H1 (cell line): ENCODE data around the gene CMTM3. TPM values are rescaled to one million over a fixed set of nuclear protein-coding genes. Genes with fewer than 3 reads are reported as not detected.

Source experiments
- CTCF ChIA-PET: fragments of 300-600 bp; sonication (Branson Sonifier 250); formaldehyde crosslinking; loops from one replicate; lab custom pipeline; 2021; ENCODE audit not compliant: partially characterized antibody; lab: Charles Lee
- POLR2A ChIA-PET: fragments of 300-600 bp; sonication (Branson Sonifier 250); formaldehyde crosslinking; loops from one replicate; lab custom pipeline; 2021; ENCODE audit warnings: inconsistent platforms; ENCODE audit not compliant: partially characterized antibody; lab: Charles Lee
- DNase-seq, 2 experiments: peaks; one replicate each; pipeline versions ENCODE4 v3.0.0 to v3.0.0-alpha.2; 2010 to 2022; ENCODE audit warnings: low spot score in 2 of 2, low read depth in 1 of 2, mixed read lengths in 1 of 2
- FAIRE-seq: peaks from 2 replicates; lab custom pipeline; 2011; peaks lifted over from hg19 to GRCh38; lab: Jason Lieb, UNC
- H2AFZ ChIP-seq: 2 replicates; pipeline ENCODE4 v1.8.1; 2012; ENCODE audit warnings: low read length, inconsistent platforms
- H2AK5ac ChIP-seq: 2 replicates; pipeline ENCODE4 v1.6.1; 2013; ENCODE audit warnings: low read depth, low read length
- H2BK120ac ChIP-seq: replicated peaks from 2 replicates; pipeline ENCODE3; 2013; ENCODE audit warnings: low read depth, low read length, inconsistent platforms
- H2BK12ac ChIP-seq: 2 replicates; pipeline ENCODE4 v1.6.1; 2013; ENCODE audit warnings: low read depth, low read length
- H2BK15ac ChIP-seq: 2 replicates; pipeline ENCODE4 v1.6.1; 2013; ENCODE audit warnings: low read length
- H2BK20ac ChIP-seq: 2 replicates; pipeline ENCODE4 v1.6.1; 2013; ENCODE audit warnings: low read length
- H2BK5ac ChIP-seq: 2 replicates; pipeline ENCODE4 v1.6.1; 2013; ENCODE audit warnings: low read depth, low read length
- H3K14ac ChIP-seq: 2 replicates; pipeline ENCODE4 v1.6.1; 2013; ENCODE audit warnings: inconsistent platforms; ENCODE audit not compliant: insufficient read length
- H3K18ac ChIP-seq: 2 replicates; pipeline ENCODE4 v1.6.1; 2013; ENCODE audit warnings: low read length; ENCODE audit errors: extremely low read depth
- H3K23ac ChIP-seq: 2 replicates; pipeline ENCODE4 v1.6.1; 2013; ENCODE audit warnings: inconsistent platforms; ENCODE audit not compliant: insufficient read length
- H3K23me2 ChIP-seq: 2 replicates; pipeline ENCODE4 v1.6.1; 2013; ENCODE audit warnings: low read depth, low read length
- H3K27ac ChIP-seq: 2 replicates; pipeline ENCODE4 v1.6.1; 2011; ENCODE audit warnings: low read depth, low read length, inconsistent platforms
- H3K27me3 ChIP-seq, 4 experiments: replicated peaks in 1 of 4; 1 replicate in 1 of 4; 2 replicates in 3 of 4; pipeline versions ENCODE4 v1.6.1 to v1.8.1; 2011 to 2013; ENCODE audit warnings: low read length in 3 of 4, mild to moderate bottlenecking in 3 of 4, inconsistent platforms in 2 of 4, mixed read lengths in 2 of 4, moderate library complexity in 1 of 4; ENCODE audit not compliant: control insufficient read depth in 3 of 4, insufficient read depth in 3 of 4; ENCODE audit errors: extremely low read depth in 1 of 4
- H3K36me3 ChIP-seq, 4 experiments: 2 replicates each; pipeline versions ENCODE4 v1.6.1 to v1.8.1; 2011 to 2013; ENCODE audit warnings: mild to moderate bottlenecking in 4 of 4, low read length in 3 of 4, moderate library complexity in 2 of 4, control low read depth in 1 of 4, inconsistent platforms in 1 of 4; ENCODE audit not compliant: insufficient read depth in 4 of 4, control insufficient read depth in 2 of 4
- H3K4ac ChIP-seq: replicated peaks from 2 replicates; pipeline ENCODE3; 2013; ENCODE audit warnings: low read length, low read depth, mixed read lengths, inconsistent platforms; ENCODE audit not compliant: insufficient read length
- H3K4me1 ChIP-seq, 4 experiments: replicated peaks in 1 of 4; 1 replicate in 1 of 4; 2 replicates in 3 of 4; pipeline versions ENCODE4 v1.6.1 to v1.8.1; 2011 to 2013; ENCODE audit warnings: low read length in 3 of 4, inconsistent platforms in 2 of 4, mixed read lengths in 1 of 4; ENCODE audit not compliant: insufficient read depth in 4 of 4, control insufficient read depth in 3 of 4
- H3K4me2 ChIP-seq, 2 experiments: 2 replicates each; pipeline versions ENCODE4 v1.6.1 to v1.8.1; 2011 to 2013; ENCODE audit warnings: low read depth in 2 of 2, low read length in 2 of 2, control low read depth in 1 of 2, inconsistent platforms in 1 of 2, mild to moderate bottlenecking in 1 of 2; ENCODE audit not compliant: insufficient read depth in 1 of 2
- H3K4me3 ChIP-seq, 4 experiments: fragments of 200-600, 300-600 bp in 1 of 4; sonication (generic), shearing (Covaris generic), sonication (Bioruptor Twin) in 1 of 4; 2 replicates each; pipeline versions ENCODE4 v1.5.1 to v1.8.1; 2011 to 2016; ENCODE audit warnings: low read length in 4 of 4, low read depth in 3 of 4, control low read depth in 2 of 4, inconsistent platforms in 2 of 4, mild to moderate bottlenecking in 2 of 4, mixed read lengths in 1 of 4, moderate library complexity in 1 of 4; ENCODE audit not compliant: insufficient read depth in 2 of 4; ENCODE audit errors: extremely low read depth in 1 of 4
- H3K56ac ChIP-seq: replicated peaks from 2 replicates; pipeline ENCODE3; 2013; ENCODE audit warnings: low read depth, mild to moderate bottlenecking, mixed read lengths, low read length, inconsistent platforms; ENCODE audit not compliant: insufficient read length
- H3K79me1 ChIP-seq: 2 replicates; pipeline ENCODE4 v1.6.1; 2013; ENCODE audit warnings: low read depth, low read length, control low read depth
- H3K79me2 ChIP-seq, 2 experiments: 2 replicates each; pipeline versions ENCODE4 v1.6.1 to v1.8.1; 2012 to 2013; ENCODE audit warnings: low read length in 2 of 2, mild to moderate bottlenecking in 2 of 2, inconsistent platforms in 1 of 2; ENCODE audit not compliant: insufficient read depth in 2 of 2, control insufficient read depth in 1 of 2
- H3K9ac ChIP-seq, 4 experiments: replicated peaks in 1 of 4; 1 replicate in 1 of 4; 2 replicates in 3 of 4; pipeline versions ENCODE4 v1.6.1 to v1.8.1; 2011 to 2013; ENCODE audit warnings: low read depth in 3 of 4, low read length in 3 of 4, control low read depth in 2 of 4, mild to moderate bottlenecking in 2 of 4, moderate library complexity in 2 of 4, inconsistent platforms in 1 of 4; ENCODE audit errors: extremely low read depth in 1 of 4
- H3K9me3 ChIP-seq, 2 experiments: 2 replicates each; pipeline versions ENCODE4 v1.6.1 to v1.8.1; 2012 to 2013; ENCODE audit warnings: mild to moderate bottlenecking in 2 of 2, moderate library complexity in 2 of 2, control low read depth in 1 of 2, inconsistent platforms in 1 of 2, low read depth in 1 of 2, low read length in 1 of 2, mixed read lengths in 1 of 2; ENCODE audit not compliant: insufficient read depth in 2 of 2
- H4K20me1 ChIP-seq, 2 experiments: replicated peaks in 1 of 2; 2 replicates each; pipeline versions ENCODE3 to v1.8.1; 2011 to 2013; ENCODE audit warnings: inconsistent platforms in 2 of 2, low read length in 2 of 2, mild to moderate bottlenecking in 1 of 2; ENCODE audit not compliant: insufficient read depth in 2 of 2, control insufficient read depth in 1 of 2
- H4K5ac ChIP-seq: 2 replicates; pipeline ENCODE4 v1.6.1; 2013; ENCODE audit warnings: low read length, low read depth, mixed read lengths, inconsistent platforms; ENCODE audit not compliant: insufficient read length
- H4K8ac ChIP-seq: 2 replicates; pipeline ENCODE4 v1.8.0; 2013; ENCODE audit warnings: mild to moderate bottlenecking, moderate library complexity, low read length, inconsistent platforms; ENCODE audit not compliant: insufficient read depth; ENCODE audit errors: extremely low read depth
- H4K91ac ChIP-seq: replicated peaks from 2 replicates; pipeline ENCODE3; 2013; ENCODE audit warnings: low read length, mixed read lengths, inconsistent platforms; ENCODE audit not compliant: insufficient read length
- CBX8 ChIP-seq: fragments of 300-800, 300-1000 bp; sonication (generic); IDR thresholded peaks from 2 replicates; pipeline ENCODE4 v1.7.1; 2016; ENCODE audit warnings: low read depth, low read length, borderline replicate concordance
- CTCF ChIP-seq, 3 experiments: IDR thresholded peaks; 1 replicate in 2 of 3; 2 replicates in 1 of 3; pipeline versions ENCODE4 v1.5.1 to v1.6.1; 2011; ENCODE audit warnings: low read length in 3 of 3, mild to moderate bottlenecking in 3 of 3, inconsistent platforms in 2 of 3, low read depth in 1 of 3, moderate library complexity in 1 of 3; ENCODE audit not compliant: insufficient read depth in 1 of 3; ENCODE audit errors: control extremely low read depth in 1 of 3
- EGR1 ChIP-seq: IDR thresholded peaks from 2 replicates; pipeline ENCODE4 v1.6.1; 2011; ENCODE audit warnings: low read depth, low read length, borderline replicate concordance
- JUN ChIP-seq: IDR thresholded peaks from 2 replicates; pipeline ENCODE4 v1.6.1; 2011; ENCODE audit warnings: low read depth, mild to moderate bottlenecking, improper control_type of control experiment, low read length
- NANOG ChIP-seq: IDR thresholded peaks from 2 replicates; pipeline ENCODE4 v1.6.1; 2011; ENCODE audit warnings: low read length, low read depth, mild to moderate bottlenecking, inconsistent platforms; ENCODE audit not compliant: insufficient read depth, poor library complexity, severe bottlenecking
- NRF1 ChIP-seq: IDR thresholded peaks from 2 replicates; pipeline ENCODE4 v1.6.1; 2011; ENCODE audit warnings: mild to moderate bottlenecking, low read depth, low read length, improper control_type of control experiment
- SAP30 ChIP-seq: fragments of 300-600 bp; sonication (generic); IDR thresholded peaks from 2 replicates; pipeline ENCODE4 v1.7.1; 2012; ENCODE audit warnings: low read length, moderate library complexity, mild to moderate bottlenecking, inconsistent platforms; ENCODE audit not compliant: insufficient read depth, insufficient replicate concordance
- SIRT6 ChIP-seq: IDR thresholded peaks from one replicate; pipeline ENCODE4 v1.7.1; 2012; ENCODE audit warnings: low read length, inconsistent platforms
- SP1 ChIP-seq: IDR thresholded peaks from 2 replicates; pipeline ENCODE4 v1.6.1; 2011; ENCODE audit warnings: low read depth, low read length
- SP4 ChIP-seq: IDR thresholded peaks from 2 replicates; pipeline ENCODE4 v1.6.1; 2012; ENCODE audit warnings: low read length, inconsistent platforms
- TAF7 ChIP-seq: optimal IDR thresholded peaks from 2 replicates; pipeline ENCODE3; 2011; ENCODE audit warnings: low read depth, mild to moderate bottlenecking, inconsistent platforms, low read length, moderate library complexity, borderline replicate concordance
- YY1 ChIP-seq: IDR thresholded peaks from 2 replicates; pipeline ENCODE4 v1.6.1; 2011; ENCODE audit warnings: low read depth, mild to moderate bottlenecking, low read length
- WGBS, 2 experiments: shearing (Covaris generic) in 1 of 2; methylation state at CpG; one replicate each; pipeline versions ENCODE4 v1.1.6 to v1.1.7; 2013 to 2015; ENCODE audit warnings: low lambda C conversion rate in 2 of 2, mixed read lengths in 2 of 2, inconsistent platforms in 1 of 2, low coverage in 1 of 2, missing lambda C conversion rate in 1 of 2; ENCODE audit not compliant: insufficient replicate concordance in 2 of 2, insufficient coverage in 1 of 2, insufficient read length in 1 of 2; ENCODE audit errors: extremely low coverage in 1 of 2, missing lambda C conversion rate in 1 of 2; 5-methylcytosine and 5-hydroxymethylcytosine counted together
- polyA plus RNA-seq, 7 experiments: library from polyadenylated mRNA; depleted of rRNA in 3 of 7; stranded (reverse) in 5 of 7; unstranded in 2 of 7; fragments of >200 nt in 5 of 7; fragments of 200-250 nt in 2 of 7; gene quantifications; 1 replicate in 5 of 7; 2 replicates in 1 of 7; 4 replicates in 1 of 7; pipeline versions ENCODE4 v1.2.1 to v1.2.3, GENCODE V29; 2011 to 2013; ENCODE audit warnings: missing spikeins in 2 of 7, mixed read lengths in 2 of 7
- total RNA-seq: library from RNA; stranded (reverse); fragmentation: NEBNext Ultra II Directional; extraction: Animal tissue kit (Norgen Biotek cat#: 25700); gene quantifications from 2 replicates; pipeline ENCODE4 v1.2.1, GENCODE V29; 2021

CMTM3 gene
- total and polyA plus RNA-seq, 2 of the 8 experiments (the other 6 are each of a cell fraction or from before 2014, with no cell fraction given) = 24.7 to 24.8 TPM

GRCh38 chr16:66591018-66591417 lies 13.5 kb upstream of the CMTM3 start:
- ChIA-PET CTCF (interaction anchor here (0.6 to 2.5 kb wide), 11 partner anchors 11 to 185 kb away, joined by 3 to 30 read pairs (median 4); partner anchors contain the start of genes CMTM2 and CMTM3), POLR2A (no interaction called here)
- Histone ChIP-seq H3K4me3 (no peak overlapping the region), H4K8ac (no peak overlapping the region), H2BK20ac (no peak overlapping the region), H3K14ac (no peak overlapping the region), H2BK5ac (no peak overlapping the region), H3K36me3 (no peaks in the 10 kb centered on the region), H3K4ac (no peak overlapping the region), H2AK5ac (no peak overlapping the region), H3K9ac (no peak overlapping the region), H2AFZ (no peak overlapping the region), H2BK12ac (no peak overlapping the region), H2BK120ac (no peak overlapping the region), H4K20me1 (no peaks in the 10 kb centered on the region), H3K79me2 (no peaks in the 10 kb centered on the region), H3K4me1 (no peaks in the 10 kb centered on the region), H3K27ac (no peak overlapping the region), H2BK15ac (no peak overlapping the region), H3K27me3 (no peaks in the 10 kb centered on the region), H4K5ac (no peak overlapping the region), H3K23me2 (no peaks in the 10 kb centered on the region), H3K9me3 (no peaks in the 10 kb centered on the region), H3K23ac (no peak overlapping the region), H4K91ac (no peak overlapping the region), H3K56ac (no peak overlapping the region), H3K4me2 (no peak overlapping the region), H3K79me1 (no peaks in the 10 kb centered on the region), H3K18ac (no peak overlapping the region)
- WGBS, 2 experiments = 86% methylated on average over 4 of the region's 4 CpGs; no CpG with 5 or more reads in 1 of the 2 experiments
- DNase-seq (no peak), FAIRE-seq (no peak)
- no peak for TF ChIP-seq SP4
- TF ChIP-seq NRF1 = no peak
- TF ChIP-seq SAP30 = no peak
- TF ChIP-seq CTCF (IDR thresholded peaks at IDR 0.05; ENCODE audit: control extremely low read depth in 1 of 3, insufficient read depth in 1 of 3, low read depth in 1 of 3, low read length in 3 of 3) = no peak
- no peak for TF ChIP-seq EGR1
- TF ChIP-seq TAF7 = no peak
- TF ChIP-seq YY1 = no peak
- TF ChIP-seq SP1 = no peak
- no peak for TF ChIP-seq SIRT6
- no peak for TF ChIP-seq NANOG
- TF ChIP-seq CBX8 = no peak
- no peak for TF ChIP-seq JUN
